ENCODE data around the gene MTHFD2.

Gene MTHFD2

GRCh38 chr2:74242354-74243071 lies 44.1 kb downstream of the MTHFD2 start:
- H3K27ac ChIP-seq = no peak overlapping the region
- TF ChIP-seq CTCF (IDR thresholded peaks at IDR 0.05) = no peak
- TF ChIP-seq ZFX (IDR thresholded peaks at IDR 0.05; ENCODE audit: borderline replicate concordance) = no peak

GRCh38 chr2:74244286-74244685 lies 45.9 kb downstream of the MTHFD2 start:
- TF ChIP-seq CTCF (IDR thresholded peaks at IDR 0.05) (no peak), ZFX (IDR thresholded peaks at IDR 0.05; ENCODE audit: borderline replicate concordance) (no peak)
- H3K27ac ChIP-seq = no peak overlapping the region

GRCh38 chr2:74246496-74247195 lies 48.2 kb downstream of the MTHFD2 start:
- TF ChIP-seq ZFX (IDR thresholded peaks at IDR 0.05; ENCODE audit: borderline replicate concordance) = no peak
- no peak for TF ChIP-seq CTCF (IDR thresholded peaks at IDR 0.05)
- no peak overlapping the region for H3K27ac ChIP-seq

GRCh38 chr2:74249406-74250122 lies 51.1 kb downstream of the MTHFD2 start:
- TF ChIP-seq ZFX (IDR thresholded peaks at IDR 0.05; ENCODE audit: borderline replicate concordance) (no peak), CTCF (IDR thresholded peaks at IDR 0.05) (no peak)
- H3K27ac ChIP-seq = no peak overlapping the region

GRCh38 chr2:74250189-74250631 lies 51.8 kb downstream of the MTHFD2 start:
- no peak overlapping the region for H3K27ac ChIP-seq
- TF ChIP-seq CTCF (IDR thresholded peaks at IDR 0.05) (peak; percentile 92), ZFX (IDR thresholded peaks at IDR 0.05; ENCODE audit: borderline replicate concordance) (no peak)

GRCh38 chr2:74252036-74252435 lies 53.6 kb downstream of the MTHFD2 start:
- TF ChIP-seq CTCF (IDR thresholded peaks at IDR 0.05) (no peak), ZFX (IDR thresholded peaks at IDR 0.05; ENCODE audit: borderline replicate concordance) (no peak)
- no peak overlapping the region for H3K27ac ChIP-seq
